GM19025 (cell line): ENCODE results near the gene FCHSD2.
A peak's percentile ranks its signal among the peaks of the same experiment; 100 is the strongest.
"Not testable (repeated sequence)": the region's sequence is repeated elsewhere in the genome, so short reads cannot be mapped to it uniquely, and the experiment has no call there.

Experiments used
- ATAC-seq: cut with Tn5 transposase; IDR thresholded peaks from one replicate; pipeline ENCODE4 v1.9.1; 2021; ENCODE audit warnings: mild to moderate bottlenecking, low read depth, moderate library complexity; ENCODE audit not compliant: unreplicated experiment

The FCHSD2 gene

DNA sequence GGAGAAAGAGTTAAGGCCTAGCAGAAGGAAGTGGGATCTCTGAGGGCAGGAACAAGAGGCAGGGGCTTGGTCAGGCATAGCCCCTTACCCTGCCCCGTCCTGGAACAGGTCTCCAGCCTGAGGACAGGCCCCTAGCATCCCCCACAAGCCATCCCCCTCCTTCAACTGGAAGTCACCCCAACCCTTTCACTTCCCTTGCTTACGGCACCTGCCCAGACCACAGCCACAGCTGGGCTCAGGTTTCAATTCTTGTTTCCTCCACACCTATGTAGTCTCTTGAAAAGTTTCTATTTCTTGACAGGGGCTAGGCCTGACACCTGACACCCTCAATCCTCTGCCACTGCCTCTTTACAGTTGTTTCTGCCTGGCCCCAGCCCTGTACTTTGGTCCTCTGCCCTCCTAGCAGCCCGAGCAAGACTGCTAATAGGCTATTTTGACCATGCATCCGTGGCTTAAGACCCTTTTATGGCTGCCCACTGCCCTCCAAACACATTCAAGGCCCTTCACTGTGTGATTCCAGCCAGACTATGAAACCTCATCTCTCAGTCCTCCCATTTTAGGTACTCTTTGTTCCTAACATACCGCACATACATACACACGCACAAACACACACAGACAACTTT is 10.9 kb upstream of the FCHSD2 start:
- peak; percentile 65 for ATAC-seq

DNA sequence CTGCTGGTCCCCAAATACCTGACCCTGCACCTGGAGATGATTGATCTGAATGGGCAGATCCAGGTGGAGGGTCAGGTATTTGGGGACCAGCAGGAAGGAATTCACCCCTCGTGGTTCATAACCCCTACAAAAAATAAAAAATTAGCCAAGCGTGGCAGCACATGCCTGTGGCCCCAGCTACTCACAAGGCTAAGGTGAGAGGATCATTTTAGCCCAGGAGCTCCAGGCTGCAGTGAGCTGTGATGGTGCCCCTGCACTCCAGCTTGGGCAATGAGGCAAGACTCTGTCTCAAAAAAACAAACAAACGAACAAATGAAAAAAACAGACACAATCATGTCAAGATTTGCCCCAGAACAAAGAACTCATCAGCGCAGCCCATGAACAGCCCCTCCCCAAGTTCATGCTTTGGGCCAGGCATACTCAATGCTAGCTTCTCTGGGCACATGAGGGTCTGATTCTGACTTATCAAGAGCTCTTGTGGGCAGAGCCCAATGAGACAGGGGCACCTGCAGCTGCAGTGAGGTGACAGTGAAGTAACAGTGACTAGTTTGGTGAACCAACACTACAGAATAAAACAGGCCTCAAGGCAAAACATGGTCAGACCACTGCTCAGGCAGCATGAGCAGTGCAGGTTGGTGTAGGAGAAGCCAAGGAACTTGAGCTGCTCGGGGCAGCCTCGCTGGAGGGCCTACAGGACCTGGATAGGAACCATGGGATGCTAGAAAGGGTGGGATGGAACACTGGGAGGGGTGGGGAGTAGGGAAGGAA is 10.2 kb upstream of the FCHSD2 start:
- ATAC-seq, result no peak

DNA sequence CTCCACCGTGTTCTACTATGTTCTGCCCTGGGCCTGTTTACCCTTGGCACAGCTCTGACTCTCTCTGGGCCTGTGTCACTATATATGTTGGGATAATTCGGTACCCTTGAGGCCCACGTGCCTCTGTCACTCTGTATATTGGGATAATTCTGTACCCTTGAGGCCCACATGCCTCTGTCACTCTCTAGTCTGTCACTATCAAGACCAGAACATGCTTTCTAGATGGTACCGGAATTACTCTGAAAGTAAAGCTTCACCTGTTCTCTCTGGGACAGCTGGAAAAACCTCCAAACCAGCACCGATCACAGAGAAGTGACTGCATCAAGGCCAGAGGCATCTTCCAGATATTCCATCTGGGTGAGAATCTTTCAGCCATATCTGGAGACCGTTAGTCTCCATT is 9.3 kb upstream of the FCHSD2 start:
- ATAC-seq, result no peak

DNA sequence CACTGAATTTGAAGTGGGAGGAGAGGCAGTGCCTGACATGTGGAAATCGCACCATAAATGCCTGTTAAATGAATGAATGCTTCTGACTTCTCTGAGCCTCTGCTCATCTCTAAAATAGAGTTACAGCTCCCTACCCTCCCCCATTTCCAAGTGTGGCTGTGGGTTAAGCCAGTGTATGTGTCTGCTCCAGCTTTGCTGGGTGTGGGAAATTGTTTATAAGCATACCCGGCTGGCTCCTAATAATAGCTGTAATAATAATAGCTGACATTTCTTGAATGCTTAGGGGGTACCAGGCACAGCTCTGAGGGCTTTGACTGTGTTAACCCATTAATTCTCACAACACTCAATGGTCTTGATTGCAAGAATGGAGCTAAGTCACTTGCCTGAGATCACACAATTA is 7.0 kb upstream of the FCHSD2 start:
- ATAC-seq, result no peak

DNA sequence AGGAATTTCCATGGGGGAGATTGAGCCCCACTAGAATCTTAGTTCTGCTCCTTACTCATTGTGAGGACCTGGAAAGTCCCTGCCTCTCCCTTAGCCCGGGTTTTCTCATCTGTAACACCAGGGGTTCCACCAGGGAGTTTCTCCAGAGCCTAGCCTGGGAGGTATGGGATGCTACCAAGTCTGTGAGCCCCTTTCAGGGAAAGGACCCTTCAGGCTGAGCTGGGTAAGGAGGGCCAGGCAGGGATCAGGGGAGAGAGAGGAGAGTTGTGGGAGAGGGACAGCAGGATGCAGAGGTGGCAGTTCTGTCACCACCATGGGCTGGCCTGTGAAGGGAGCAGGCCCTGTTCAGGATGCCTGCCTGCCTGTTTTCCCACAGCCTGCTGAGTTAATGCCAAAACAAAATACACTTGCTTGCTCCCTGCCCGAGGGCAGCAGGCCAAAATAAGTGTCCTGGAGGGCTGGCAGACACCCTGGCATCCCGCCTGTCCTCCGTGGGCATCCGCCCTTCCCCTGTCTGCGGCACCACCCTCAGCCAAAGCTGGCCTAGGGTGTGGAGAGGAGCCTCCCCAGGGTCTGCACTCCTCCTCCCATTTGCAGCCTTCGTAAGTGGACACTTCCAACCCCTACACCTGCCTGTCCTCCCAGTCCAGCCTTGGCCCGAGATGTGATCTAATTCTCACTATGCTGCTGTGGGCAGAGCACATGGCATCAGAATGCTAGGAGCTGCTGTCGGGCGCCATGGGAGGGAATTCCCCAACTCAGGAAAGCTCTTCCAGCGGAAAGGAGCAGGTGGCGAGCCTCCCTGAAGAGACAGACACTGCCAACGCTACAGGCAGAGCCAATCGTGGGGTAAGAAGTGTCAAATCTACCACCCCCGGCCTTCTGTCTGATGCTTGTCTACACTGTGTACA is 5.9 kb upstream of the FCHSD2 start:
- ATAC-seq, result no peak

DNA sequence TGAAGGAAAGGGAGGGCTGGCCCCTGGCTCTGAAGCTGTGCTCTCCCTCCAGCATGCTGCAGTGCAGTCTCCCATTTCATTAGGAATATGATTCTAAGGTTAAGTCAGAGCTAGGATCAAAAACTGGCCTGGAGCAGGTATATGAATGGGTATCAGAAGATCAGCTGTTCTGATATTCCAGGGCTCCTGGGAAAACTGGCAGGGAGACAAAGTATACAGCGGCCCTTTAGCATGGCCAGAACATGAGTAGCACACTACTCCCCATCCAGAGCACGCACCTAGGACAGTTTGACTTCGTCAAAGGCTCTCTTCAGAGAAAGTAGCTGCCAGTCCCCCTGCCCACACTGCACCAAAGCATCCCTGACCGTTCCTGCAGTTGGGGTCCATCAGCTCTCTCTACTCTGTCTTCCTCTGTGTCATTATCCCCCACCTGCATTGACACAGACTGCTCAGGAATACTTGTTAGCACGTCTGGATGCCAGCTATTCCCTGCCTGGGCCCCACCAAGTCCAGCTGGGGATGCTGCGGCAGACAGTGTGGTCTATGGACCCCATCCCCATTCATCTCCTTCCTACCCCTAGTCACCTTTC is 4.0 kb upstream of the FCHSD2 start:
- no peak for ATAC-seq

DNA sequence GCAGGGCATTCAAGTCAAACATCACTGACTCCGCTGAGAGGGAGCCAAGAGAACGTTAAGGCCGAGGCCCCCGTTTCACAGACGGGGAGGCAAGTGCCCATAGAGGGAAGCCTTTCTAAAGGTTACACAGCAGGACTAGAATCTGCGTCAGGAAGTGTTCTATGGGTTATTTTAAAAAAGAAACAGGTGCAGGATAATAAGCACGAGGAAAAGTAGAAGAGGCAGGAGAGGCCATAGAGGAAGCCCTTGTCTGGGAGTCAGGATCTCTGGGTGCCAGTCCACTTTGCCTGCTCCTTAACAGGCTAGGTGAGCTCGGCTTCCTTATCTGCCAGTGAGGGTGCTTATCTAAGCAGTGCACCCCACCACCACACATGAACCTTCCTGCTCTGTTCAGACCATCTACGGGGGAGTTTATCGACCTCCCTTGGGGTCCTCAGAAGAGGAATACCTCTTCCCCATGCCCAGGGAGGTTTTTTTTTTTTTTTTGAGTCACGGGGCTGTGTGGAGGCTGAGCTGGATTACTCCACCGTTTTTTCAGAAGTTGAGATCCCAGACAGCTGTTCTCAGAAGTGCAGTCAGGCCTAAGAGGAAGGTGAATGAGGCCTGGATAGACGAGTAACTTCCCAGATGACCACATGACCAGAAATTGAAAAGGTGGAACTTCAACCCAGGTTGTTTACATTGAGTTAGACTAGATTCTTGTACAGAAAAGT is 1.2 kb upstream of the FCHSD2 start:
- ATAC-seq, result no peak

DNA sequence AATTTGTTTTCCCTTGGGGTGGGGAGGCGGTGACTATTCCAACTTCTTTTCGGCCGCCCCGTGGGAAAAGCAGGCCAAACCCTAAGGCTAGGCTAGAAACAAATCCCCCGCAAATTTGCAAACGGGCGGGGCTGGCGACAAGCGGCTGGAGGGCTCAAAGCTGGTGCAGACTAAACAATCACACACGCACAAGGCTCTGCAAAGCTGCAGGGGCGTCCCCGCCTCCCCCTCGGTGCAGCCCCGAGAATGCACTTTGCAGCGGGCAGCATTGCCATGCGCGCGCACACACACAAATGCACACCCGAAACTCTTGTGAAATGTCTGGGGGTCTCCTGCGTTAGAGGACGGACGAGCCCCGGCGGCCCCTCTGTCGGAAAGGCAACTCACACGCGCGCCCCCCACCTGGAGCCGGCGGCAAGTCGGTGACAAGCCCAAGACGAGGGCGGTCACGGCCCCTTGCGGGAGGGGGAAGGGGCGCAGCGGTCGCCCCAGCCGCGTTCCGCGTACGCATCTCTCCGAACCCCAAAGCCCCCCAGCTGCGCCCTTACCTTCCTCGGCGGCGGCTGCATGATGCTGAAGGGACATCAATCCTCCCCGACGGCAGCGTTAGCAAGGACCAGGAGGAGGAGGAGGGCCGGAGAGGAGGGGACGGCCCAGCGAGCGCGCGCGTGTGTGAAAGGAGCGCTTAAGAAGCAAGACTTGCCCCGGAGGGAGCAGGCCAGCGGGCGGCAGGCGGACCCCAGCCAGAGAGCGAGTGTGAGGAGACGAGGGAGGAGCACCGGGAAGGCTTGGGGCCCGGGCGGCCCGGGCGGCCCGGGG is 600 bp downstream of the FCHSD2 start:
- no peak for ATAC-seq

DNA sequence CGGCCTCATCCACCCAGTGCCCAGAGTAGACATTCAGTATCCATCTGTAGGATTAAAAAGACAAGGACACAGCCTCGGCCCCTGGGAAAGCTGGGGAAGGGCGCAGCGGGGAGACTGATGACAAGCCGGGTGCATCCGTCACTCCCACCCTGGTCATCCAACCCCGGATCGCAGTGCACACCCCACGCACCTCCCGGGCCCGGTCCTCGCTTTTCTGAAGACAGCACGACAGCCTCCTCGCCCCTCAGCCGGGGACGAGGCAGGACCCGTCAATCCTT is 1.1 kb downstream of the FCHSD2 start:
- ATAC-seq, result no peak

DNA sequence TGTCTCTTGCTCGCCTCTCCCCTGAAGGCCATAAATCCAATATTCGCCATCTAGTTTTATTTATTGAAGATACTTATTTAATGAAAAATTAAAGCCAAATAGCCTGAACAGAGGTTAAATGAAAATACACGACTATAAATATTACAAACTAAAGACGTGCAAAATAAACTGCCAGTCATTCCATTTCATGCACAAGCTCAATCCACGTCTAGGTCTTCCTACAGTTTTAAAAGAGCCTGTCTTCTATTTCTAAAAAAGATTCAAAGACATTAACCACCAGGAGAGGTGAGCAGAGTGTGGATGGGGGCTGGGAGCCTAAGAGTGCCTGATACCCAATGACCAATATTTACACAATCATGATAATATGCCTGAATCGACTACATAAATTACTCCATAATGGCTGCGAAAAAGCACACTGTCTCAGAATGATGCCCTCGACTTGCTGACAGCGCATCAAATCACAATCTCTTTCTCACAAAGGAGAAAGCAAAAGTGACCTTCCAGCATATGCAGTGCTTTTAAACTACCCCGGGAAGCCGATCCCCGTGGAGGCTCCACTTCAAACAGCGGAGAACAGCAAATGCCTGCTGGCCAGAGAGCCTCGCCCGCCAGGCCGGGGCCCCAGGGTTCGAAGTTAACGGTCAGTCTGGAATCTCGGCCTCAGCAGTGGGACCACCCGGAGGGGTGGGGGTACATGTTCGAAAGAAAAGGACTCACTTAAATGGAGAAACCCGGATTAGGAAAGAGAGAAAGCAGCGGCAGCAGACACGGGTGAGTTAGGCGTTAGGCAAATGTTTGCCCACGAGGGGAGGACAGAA is 1.7 kb downstream of the FCHSD2 start:
- no peak for ATAC-seq

DNA sequence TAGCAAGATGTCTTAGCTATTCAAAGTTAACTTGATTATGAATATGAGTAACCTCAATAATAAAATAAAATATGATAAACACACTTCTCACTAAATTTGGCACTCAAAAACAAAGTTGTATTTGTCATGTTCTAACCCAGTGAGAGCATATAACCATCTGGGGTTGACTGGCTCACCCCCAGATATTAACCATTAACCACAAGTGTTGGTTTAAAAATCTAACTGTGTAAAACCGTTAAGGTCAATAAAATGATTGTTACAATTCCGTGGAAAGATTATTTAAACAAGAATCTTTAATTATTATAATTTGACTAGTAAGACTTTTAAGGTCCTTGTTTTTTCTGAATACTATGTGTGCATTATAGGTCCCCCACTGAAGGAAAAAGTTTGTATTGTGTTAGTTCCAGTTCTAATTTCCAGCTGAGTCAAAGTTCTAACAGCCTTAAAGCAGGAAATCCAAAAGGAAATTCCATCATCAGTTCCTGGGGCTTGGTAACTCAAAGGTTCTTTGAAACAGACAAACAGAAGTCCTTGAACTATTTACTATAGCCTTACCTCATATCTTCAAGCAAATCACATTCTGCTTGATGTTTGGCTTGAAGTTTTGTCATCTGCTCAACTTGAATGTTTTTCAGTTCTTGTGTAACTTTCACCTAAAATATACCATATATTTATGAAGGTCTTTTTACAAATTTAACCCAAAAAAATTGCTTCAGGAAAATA is 2.5 kb downstream of the FCHSD2 start:
- ATAC-seq, result no peak

DNA sequence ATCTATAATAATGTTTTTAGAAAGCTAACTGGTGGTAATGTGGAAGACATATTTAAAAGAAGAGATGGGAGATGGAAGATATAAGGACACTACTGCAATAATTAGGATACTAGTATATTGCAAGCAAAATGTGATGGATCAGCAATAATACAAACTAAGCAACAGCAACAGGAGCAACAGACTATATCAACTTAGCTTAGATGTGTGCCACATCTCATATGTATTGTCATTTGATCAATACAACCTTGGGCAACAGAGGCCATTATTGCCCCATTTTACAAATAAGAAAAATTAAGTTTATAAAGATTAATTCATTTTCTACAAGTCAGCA is 4.2 kb downstream of the FCHSD2 start:
- no peak for ATAC-seq

DNA sequence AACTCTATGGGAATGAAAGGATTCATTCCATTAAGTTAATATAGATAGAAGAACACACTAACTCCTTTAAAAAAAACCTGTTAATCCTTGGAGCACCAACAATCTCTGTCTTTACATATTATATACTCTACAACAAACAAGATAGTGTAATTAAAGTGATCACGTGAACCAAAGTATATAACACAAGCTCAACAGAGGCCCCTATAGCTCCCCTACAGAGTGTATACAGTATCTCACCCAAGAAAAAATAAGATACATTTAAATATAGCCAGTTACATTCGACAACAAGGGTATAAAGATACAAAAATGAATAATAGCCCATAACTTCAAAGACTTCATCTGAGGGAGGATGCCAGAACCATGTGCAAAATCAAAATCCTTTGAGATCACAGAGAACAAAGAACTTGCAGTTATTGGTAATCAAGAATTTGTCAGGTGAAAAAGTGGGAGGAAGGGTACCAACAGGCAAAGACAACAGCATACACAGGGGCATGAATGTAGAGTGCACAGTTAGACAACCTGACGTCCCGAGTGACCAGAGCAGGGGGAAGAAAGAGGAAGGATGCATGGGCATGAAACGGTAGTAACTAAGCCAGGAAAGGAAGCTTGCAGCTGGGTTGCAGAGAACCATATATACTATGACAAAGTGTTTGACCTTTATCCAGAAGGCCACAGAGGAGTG is 4.7 kb downstream of the FCHSD2 start:
- no peak for ATAC-seq

DNA sequence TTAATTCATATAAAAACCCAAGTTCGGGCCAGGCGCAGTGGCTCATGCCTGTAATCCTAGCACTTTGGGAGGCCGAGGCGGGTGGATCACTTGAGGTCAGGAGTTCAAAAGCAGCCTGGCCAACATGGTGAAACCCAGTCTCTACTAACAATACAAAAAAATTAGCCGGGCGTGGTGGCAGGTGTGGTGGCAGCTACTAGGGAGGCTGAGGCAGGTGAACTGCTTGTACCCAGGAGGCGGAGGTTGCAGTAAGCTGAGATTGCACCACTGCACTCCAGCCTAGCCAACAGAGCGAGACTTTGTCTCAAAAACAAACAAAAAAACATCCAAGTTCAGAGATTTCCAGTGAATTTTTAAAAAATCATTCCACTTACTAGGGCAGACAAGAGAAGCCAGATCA is 5.4 kb downstream of the FCHSD2 start:
- ATAC-seq, result not testable (repeated sequence)

DNA sequence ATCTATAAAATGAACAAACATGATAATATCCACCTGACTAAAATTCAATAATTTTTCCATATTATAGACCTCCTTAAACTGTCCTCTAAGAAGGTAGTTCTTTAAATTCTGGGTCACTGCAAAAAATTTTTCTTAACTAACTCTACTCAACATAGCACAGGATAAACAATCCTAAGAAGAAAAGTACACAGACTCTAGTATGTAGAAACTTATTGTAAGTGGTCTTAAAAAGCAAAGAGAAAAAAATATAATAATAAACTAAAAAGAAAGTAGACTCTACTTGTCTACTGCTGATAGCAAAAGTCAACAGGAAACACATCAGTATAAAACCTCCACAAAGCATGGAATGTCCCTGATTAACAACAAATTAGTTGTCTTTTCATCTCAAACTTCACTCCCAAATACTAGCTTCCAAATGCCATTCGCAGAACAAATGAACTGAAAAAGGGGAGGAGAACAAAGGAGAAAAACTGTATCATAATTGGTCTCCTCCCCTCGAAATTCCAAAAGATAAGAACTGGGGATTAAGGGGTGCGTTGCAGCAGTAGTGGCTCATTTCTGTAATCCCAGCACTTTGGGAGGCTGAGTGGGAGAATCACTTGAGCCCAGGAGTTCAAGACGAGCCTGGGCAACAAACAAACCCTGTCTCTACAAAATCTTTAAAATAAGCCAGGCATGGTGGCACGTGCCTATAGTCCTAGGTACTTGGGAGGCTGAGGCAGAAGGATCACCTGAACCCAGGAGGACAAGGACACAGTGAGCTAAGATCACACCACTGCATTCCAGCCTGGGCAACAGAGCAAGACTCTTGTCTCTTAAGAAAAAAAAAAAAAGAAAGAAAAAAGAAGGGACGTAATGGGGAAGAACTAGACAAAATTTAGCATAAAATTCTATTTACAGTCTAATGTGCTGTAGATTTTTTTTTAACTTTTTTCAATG is 6.5 kb downstream of the FCHSD2 start:
- ATAC-seq, result no peak

DNA sequence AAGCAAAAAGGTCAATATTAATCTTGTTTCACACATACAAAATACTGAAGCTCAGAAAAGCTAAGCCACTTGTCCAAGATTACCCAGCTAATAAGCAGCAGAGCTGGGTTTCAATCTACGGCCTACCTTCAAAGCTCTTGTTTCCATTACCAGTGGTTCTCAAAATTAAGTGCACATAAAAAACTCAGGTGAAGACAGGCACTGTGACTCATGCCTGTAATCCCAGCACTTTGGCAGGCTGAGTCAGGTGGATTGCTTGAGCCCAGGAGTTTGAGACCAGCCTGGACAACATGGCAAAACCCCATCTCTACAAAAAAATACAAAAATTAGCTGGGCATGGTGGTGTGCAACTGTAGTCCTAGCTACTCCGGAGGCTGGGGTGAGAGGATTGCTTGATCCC is 9.8 kb downstream of the FCHSD2 start:
- not testable (repeated sequence) for ATAC-seq

DNA sequence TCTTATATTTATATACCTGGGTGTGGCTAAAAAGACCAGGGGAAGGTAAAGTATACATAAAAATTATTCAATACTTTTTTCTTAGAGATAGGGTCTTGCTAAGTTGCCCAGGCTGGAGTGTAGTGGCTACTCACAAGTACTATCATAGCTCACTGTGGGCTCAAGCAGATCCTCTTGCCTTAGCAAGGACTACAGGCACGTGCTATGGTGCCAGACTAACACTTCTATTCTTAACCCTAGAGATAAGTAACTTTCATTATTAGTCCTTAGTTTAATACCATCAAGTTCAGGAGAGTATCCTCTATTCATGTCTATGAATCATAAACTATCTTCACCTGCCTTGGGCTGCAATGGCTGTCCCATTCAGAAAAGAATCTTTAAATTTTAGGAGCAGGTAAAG is 11.9 kb downstream of the FCHSD2 start:
- ATAC-seq, result no peak
